IMR-90 (cell line): ENCODE results near the gene IQCM. TPM values are rescaled to one million over a fixed set of nuclear protein-coding genes. Genes with fewer than 3 reads are reported as not detected.

Experiments
- ATAC-seq: fragments of 200-7000 bp; cut with Tn5 transposase; 2 replicates; pipeline ENCODE4 v1.9.1; 2020; ENCODE audit warnings: low read depth, mild to moderate bottlenecking, moderate library complexity
- BruUV-seq: library from RNA; stranded (reverse); fragments of 400-500 nt; replicated peaks from 2 replicates; lab custom pipeline; 2021; lab: Mats Ljungman, UMichigan
- CTCF ChIA-PET: fragments of 300-600 bp; formaldehyde crosslinking; extraction: SDS; loops from one replicate; lab custom pipeline; 2021; ENCODE audit warnings: antibody characterized with exemption; lab: Yijun Ruan, JAX
- POLR2A ChIA-PET: fragments of 300-600 bp; sonication (Branson Sonifier 250); formaldehyde crosslinking; loops from one replicate; lab custom pipeline; 2022; ENCODE audit warnings: antibody characterized with exemption; ENCODE audit not compliant: unreplicated experiment; lab: Charles Lee
- DNase-seq: peaks from one replicate; pipeline ENCODE4 v3.0.0; 2013
- H2AFZ ChIP-seq: replicated peaks from 2 replicates; pipeline ENCODE3; 2013; ENCODE audit warnings: low read length, mild to moderate bottlenecking; ENCODE audit not compliant: poor library complexity
- H2AK5ac ChIP-seq: 2 replicates; pipeline ENCODE4 v1.6.1; 2013; ENCODE audit warnings: low read depth, low read length, inconsistent platforms
- H2AK9ac ChIP-seq: replicated peaks from 2 replicates; pipeline ENCODE3; 2013; ENCODE audit warnings: mild to moderate bottlenecking, low read depth, low read length, moderate library complexity; ENCODE audit not compliant: poor library complexity
- H2BK120ac ChIP-seq: 2 replicates; pipeline ENCODE4 v1.6.1; 2013; ENCODE audit warnings: low read depth, low read length, inconsistent platforms
- H2BK15ac ChIP-seq: 3 replicates; pipeline ENCODE4 v1.6.1; 2013; ENCODE audit warnings: low read depth, low read length, inconsistent platforms
- H2BK20ac ChIP-seq: 2 replicates; pipeline ENCODE4 v1.6.1; 2013; ENCODE audit warnings: low read depth, mild to moderate bottlenecking, inconsistent platforms, low read length, moderate library complexity
- H2BK5ac ChIP-seq: 2 replicates; pipeline ENCODE4 v1.6.1; 2013; ENCODE audit warnings: mild to moderate bottlenecking, low read depth, low read length, inconsistent platforms; ENCODE audit not compliant: poor library complexity, severe bottlenecking
- H3K14ac ChIP-seq: replicated peaks from 2 replicates; pipeline ENCODE4 v1.6.1; 2013; ENCODE audit warnings: low read depth, low read length, inconsistent platforms
- H3K18ac ChIP-seq: 2 replicates; pipeline ENCODE4 v1.6.1; 2013; ENCODE audit warnings: low read depth, low read length, control low read depth
- H3K23ac ChIP-seq: 2 replicates; pipeline ENCODE4 v1.6.1; 2013; ENCODE audit warnings: low read depth, low read length, inconsistent platforms
- H3K27ac ChIP-seq: 2 replicates; pipeline ENCODE4 v1.5.1; 2013; ENCODE audit warnings: mild to moderate bottlenecking, control low read depth, low read length; ENCODE audit not compliant: insufficient read depth
- H3K27me3 ChIP-seq: 2 replicates; pipeline ENCODE4 v1.6.1; 2013; ENCODE audit warnings: low read length; ENCODE audit not compliant: control insufficient read depth, insufficient read depth
- H3K36me3 ChIP-seq: 2 replicates; pipeline ENCODE4 v1.6.1; 2013; ENCODE audit warnings: low read length, mixed read lengths; ENCODE audit not compliant: control insufficient read depth, insufficient read depth
- H3K4ac ChIP-seq: 2 replicates; pipeline ENCODE4 v1.6.1; 2013; ENCODE audit warnings: low read depth, low read length, inconsistent platforms
- H3K4me1 ChIP-seq: 2 replicates; pipeline ENCODE4 v1.6.1; 2013; ENCODE audit warnings: low read length, mixed read lengths; ENCODE audit not compliant: control insufficient read depth, insufficient read depth
- H3K4me2 ChIP-seq: 2 replicates; pipeline ENCODE4 v1.6.1; 2013; ENCODE audit warnings: low read depth, mild to moderate bottlenecking, control low read depth, low read length, moderate library complexity
- H3K4me3 ChIP-seq: 2 replicates; pipeline ENCODE4 v1.5.1; 2013; ENCODE audit warnings: low read depth, mild to moderate bottlenecking, control low read depth, low read length, moderate library complexity; ENCODE audit not compliant: insufficient read depth
- H3K56ac ChIP-seq: 2 replicates; pipeline ENCODE4 v1.6.1; 2013; ENCODE audit warnings: low read length, inconsistent platforms; ENCODE audit not compliant: insufficient read depth; ENCODE audit errors: extremely low read depth
- H3K79me1 ChIP-seq, 2 experiments: 2 replicates each; pipeline ENCODE4 v1.6.1; 2013; ENCODE audit warnings: low read length in 2 of 2, inconsistent platforms in 1 of 2, low read depth in 1 of 2
- H3K9ac ChIP-seq: 2 replicates; pipeline ENCODE4 v1.6.1; 2013; ENCODE audit warnings: low read depth, low read length, control low read depth
- H3K9me1 ChIP-seq: 2 replicates; pipeline ENCODE4 v1.6.1; 2013; ENCODE audit warnings: low read length, inconsistent platforms; ENCODE audit not compliant: insufficient read depth
- H3K9me3 ChIP-seq: 2 replicates; pipeline ENCODE4 v1.6.1; 2013; ENCODE audit warnings: low read length; ENCODE audit not compliant: control insufficient read depth, insufficient read depth
- H4K20me1 ChIP-seq: 2 replicates; pipeline ENCODE4 v1.6.1; 2013; ENCODE audit warnings: low read length, inconsistent platforms; ENCODE audit not compliant: insufficient read depth
- H4K5ac ChIP-seq: 2 replicates; pipeline ENCODE4 v1.6.1; 2013; ENCODE audit warnings: mild to moderate bottlenecking, low read depth, low read length, control low read depth
- H4K8ac ChIP-seq, 2 experiments: 2 replicates each; pipeline ENCODE4 v1.6.1; 2013; ENCODE audit warnings: low read depth in 2 of 2, low read length in 2 of 2, control low read depth in 1 of 2, inconsistent platforms in 1 of 2
- H4K91ac ChIP-seq: 2 replicates; pipeline ENCODE4 v1.6.1; 2013; ENCODE audit warnings: low read depth, low read length, inconsistent platforms; ENCODE audit not compliant: insufficient read depth
- BHLHE40 ChIP-seq: fragments of 150-350 bp; IDR thresholded peaks from 2 replicates; pipeline ENCODE4 v1.6.1; 2016; ENCODE audit warnings: mild to moderate bottlenecking, low read depth, low read length
- CEBPB ChIP-seq: IDR thresholded peaks from 2 replicates; pipeline ENCODE4 v1.6.1; 2012; ENCODE audit warnings: low read depth, low read length, improper control_type of control experiment
- CHD1 ChIP-seq: IDR thresholded peaks from 2 replicates; pipeline ENCODE4 v1.6.1; 2012; ENCODE audit warnings: low read depth, low read length, improper control_type of control experiment
- CTCF ChIP-seq: conservative IDR thresholded peaks from 2 replicates; pipeline ENCODE4 v1.5.1; 2012; ENCODE audit warnings: mild to moderate bottlenecking, low read depth, low read length, improper control_type of control experiment
- ELK1 ChIP-seq: fragments of 150-350 bp; IDR thresholded peaks from 2 replicates; pipeline ENCODE4 v1.6.1; 2016; ENCODE audit warnings: low read depth, mild to moderate bottlenecking, low read length, moderate library complexity, borderline replicate concordance
- FOS ChIP-seq: fragments of 150-350 bp; IDR thresholded peaks from 2 replicates; pipeline ENCODE4 v1.6.1; 2016; ENCODE audit warnings: low read depth, low read length
- MAFK ChIP-seq: IDR thresholded peaks from 2 replicates; pipeline ENCODE4 v1.6.1; 2012; ENCODE audit warnings: low read depth, low read length, improper control_type of control experiment
- MAZ ChIP-seq: IDR thresholded peaks from 2 replicates; pipeline ENCODE4 v1.6.1; 2012; ENCODE audit warnings: low read depth, mild to moderate bottlenecking, low read length, improper control_type of control experiment, moderate library complexity, borderline replicate concordance
- MXI1 ChIP-seq: IDR thresholded peaks from 2 replicates; pipeline ENCODE4 v1.6.1; 2012; ENCODE audit warnings: low read depth, mild to moderate bottlenecking, low read length, moderate library complexity, borderline replicate concordance
- NFE2L2 ChIP-seq: fragments of 150-350 bp; IDR thresholded peaks from 2 replicates; pipeline ENCODE4 v1.6.1; 2016; ENCODE audit warnings: low read depth, mild to moderate bottlenecking, low read length
- POLR2A ChIP-seq: IDR thresholded peaks from 2 replicates; pipeline ENCODE4 v1.6.1; 2012; ENCODE audit warnings: mild to moderate bottlenecking, low read depth, low read length
- RAD21 ChIP-seq: IDR thresholded peaks from 2 replicates; pipeline ENCODE4 v1.6.1; 2012; ENCODE audit warnings: low read length, improper control_type of control experiment
- RCOR1 ChIP-seq: IDR thresholded peaks from 2 replicates; pipeline ENCODE4 v1.6.1; 2012; ENCODE audit warnings: mild to moderate bottlenecking, low read length, improper control_type of control experiment; ENCODE audit not compliant: insufficient replicate concordance
- RFX5 ChIP-seq: IDR thresholded peaks from 2 replicates; pipeline ENCODE4 v1.8.0; 2012; ENCODE audit warnings: low read depth, mild to moderate bottlenecking, low read length, moderate library complexity
- SMC3 ChIP-seq: fragments of 150-350 bp; IDR thresholded peaks from 2 replicates; pipeline ENCODE4 v1.6.1; 2016; ENCODE audit warnings: low read depth, mild to moderate bottlenecking, antibody characterized with exemption, low read length, moderate library complexity
- USF2 ChIP-seq: fragments of 150-350 bp; IDR thresholded peaks from 2 replicates; pipeline ENCODE4 v1.6.1; 2017; ENCODE audit warnings: mild to moderate bottlenecking, antibody characterized with exemption, low read length, low read depth
- WGBS, 2 experiments: methylation state at CpG; one replicate each; pipeline versions ENCODE4 v1.1.5 to v1.1.7; 2013; ENCODE audit warnings: missing lambda C conversion rate in 2 of 2; ENCODE audit not compliant: insufficient read length in 1 of 2; ENCODE audit errors: extremely low coverage in 2 of 2; 5-methylcytosine and 5-hydroxymethylcytosine counted together
- dilution Hi-C: fragments of 300-500 bp; cut with HindIII; formaldehyde crosslinking; loops from one replicate; pipeline ENCODE4 v1.14.3; 2018; ENCODE audit warnings: low sequenced_read_pairs; ENCODE audit not compliant: unreplicated experiment
- in situ Hi-C: fragments of 300-500 bp; cut with MboI; formaldehyde crosslinking; loops from 3 replicates; pipeline ENCODE4 v1.14.3; 2019; ENCODE audit warnings: low sequenced_read_pairs, inconsistent platforms, mixed read lengths
- intact Hi-C: fragments of 100-400 bp; cut with micrococcal nuclease; formaldehyde crosslinking; loops from 2 replicates; pipeline ENCODE4 v1.10.0; 2022
- polyA plus RNA-seq, 3 experiments: library from polyadenylated mRNA; depleted of rRNA; stranded (reverse); fragments of >200 nt; gene quantifications; 2 replicates each; pipeline ENCODE4 v1.2.3, GENCODE V29; 2012; ENCODE audit warnings: low replicate concordance in 1 of 3
- total RNA-seq: library from RNA; depleted of rRNA; stranded (reverse); fragments of >200 nt; gene quantifications from 2 replicates; pipeline ENCODE4 v1.2.3, GENCODE V29; 2012

The IQCM gene
- total and polyA plus RNA-seq, 2 of the 4 experiments (the other 2 are of a cell fraction): not detected

- no TSS peak for BruUV-seq
- Histone ChIP-seq H3K36me3 (no peaks in the 10 kb centered on the region), H3K9me1 (no peaks in the 10 kb centered on the region), H2BK20ac (no peak overlapping the region), H2BK5ac (no peak overlapping the region), H4K91ac (no peak overlapping the region), H3K4ac (no peak overlapping the region), H2BK15ac (no peak overlapping the region), H3K27me3 (peaks cover 2% of the 10 kb centered on the region; the same call in 1 of the 2 replicates), H3K56ac (no peak overlapping the region), H4K20me1 (no peaks in the 10 kb centered on the region), H2BK120ac (no peak overlapping the region), H3K9ac (no peak overlapping the region), H3K79me1 (no peaks in the 10 kb centered on the region), H2AK9ac (no peak overlapping the region), H3K14ac (no peak overlapping the region), H3K4me3 (no peak overlapping the region), H2AFZ (no peak overlapping the region), H3K27ac (no peak overlapping the region), H3K4me1 (no peaks in the 10 kb centered on the region), H4K5ac (no peak overlapping the region), H3K18ac (no peak overlapping the region), H2AK5ac (no peak overlapping the region), H3K4me2 (no peak overlapping the region), H3K9me3 (no peaks in the 10 kb centered on the region), H4K8ac (no peak overlapping the region), H3K23ac (no peak overlapping the region)
- ATAC-seq (no peak), DNase-seq (no peak)
- no CpG with 5 or more reads among the region's 1 CpG for WGBS, 2 experiments
- ChIA-PET CTCF (interaction anchor here (0.5 to 1.3 kb wide), 5 partner anchors 9 to 794 kb away, joined by 3 to 5 read pairs (median 3); no protein-coding TSS in a partner anchor), POLR2A (no interaction called here)
- TF ChIP-seq RFX5 (no peak), MAZ (no peak), MXI1 (no peak), SMC3 (no peak), CHD1 (no peak), CEBPB (no peak), MAFK (no peak), ELK1 (no peak), RAD21 (no peak), FOS (no peak), RCOR1 (no peak), USF2 (no peak), NFE2L2 (no peak), POLR2A (no peak), CTCF (no peak), BHLHE40 (no peak)
- dilution Hi-C loops: no loop called here
- in situ Hi-C loops: no loop called here
- intact Hi-C loops: no loop called here
Observed at GRCh38 chr4:149741186-149741831, 74.3 kb downstream of the IQCM start.
